Hematopoietic multipotent progenitor cell treated with erythropoietin and hydrocortisone succinate and interleukin-3 and kit ligand, for 17 days (in vitro differentiated cells): Measurements from ENCODE around the gene DCBLD2.

ENCODE experiments used
- DNase-seq: peaks from one replicate; pipeline ENCODE4 v3.0.0-alpha.2; 2015; ENCODE audit warnings: low spot score

DCBLD2 gene, protein sequence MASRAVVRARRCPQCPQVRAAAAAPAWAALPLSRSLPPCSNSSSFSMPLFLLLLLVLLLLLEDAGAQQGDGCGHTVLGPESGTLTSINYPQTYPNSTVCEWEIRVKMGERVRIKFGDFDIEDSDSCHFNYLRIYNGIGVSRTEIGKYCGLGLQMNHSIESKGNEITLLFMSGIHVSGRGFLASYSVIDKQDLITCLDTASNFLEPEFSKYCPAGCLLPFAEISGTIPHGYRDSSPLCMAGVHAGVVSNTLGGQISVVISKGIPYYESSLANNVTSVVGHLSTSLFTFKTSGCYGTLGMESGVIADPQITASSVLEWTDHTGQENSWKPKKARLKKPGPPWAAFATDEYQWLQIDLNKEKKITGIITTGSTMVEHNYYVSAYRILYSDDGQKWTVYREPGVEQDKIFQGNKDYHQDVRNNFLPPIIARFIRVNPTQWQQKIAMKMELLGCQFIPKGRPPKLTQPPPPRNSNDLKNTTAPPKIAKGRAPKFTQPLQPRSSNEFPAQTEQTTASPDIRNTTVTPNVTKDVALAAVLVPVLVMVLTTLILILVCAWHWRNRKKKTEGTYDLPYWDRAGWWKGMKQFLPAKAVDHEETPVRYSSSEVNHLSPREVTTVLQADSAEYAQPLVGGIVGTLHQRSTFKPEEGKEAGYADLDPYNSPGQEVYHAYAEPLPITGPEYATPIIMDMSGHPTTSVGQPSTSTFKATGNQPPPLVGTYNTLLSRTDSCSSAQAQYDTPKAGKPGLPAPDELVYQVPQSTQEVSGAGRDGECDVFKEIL

DNA sequence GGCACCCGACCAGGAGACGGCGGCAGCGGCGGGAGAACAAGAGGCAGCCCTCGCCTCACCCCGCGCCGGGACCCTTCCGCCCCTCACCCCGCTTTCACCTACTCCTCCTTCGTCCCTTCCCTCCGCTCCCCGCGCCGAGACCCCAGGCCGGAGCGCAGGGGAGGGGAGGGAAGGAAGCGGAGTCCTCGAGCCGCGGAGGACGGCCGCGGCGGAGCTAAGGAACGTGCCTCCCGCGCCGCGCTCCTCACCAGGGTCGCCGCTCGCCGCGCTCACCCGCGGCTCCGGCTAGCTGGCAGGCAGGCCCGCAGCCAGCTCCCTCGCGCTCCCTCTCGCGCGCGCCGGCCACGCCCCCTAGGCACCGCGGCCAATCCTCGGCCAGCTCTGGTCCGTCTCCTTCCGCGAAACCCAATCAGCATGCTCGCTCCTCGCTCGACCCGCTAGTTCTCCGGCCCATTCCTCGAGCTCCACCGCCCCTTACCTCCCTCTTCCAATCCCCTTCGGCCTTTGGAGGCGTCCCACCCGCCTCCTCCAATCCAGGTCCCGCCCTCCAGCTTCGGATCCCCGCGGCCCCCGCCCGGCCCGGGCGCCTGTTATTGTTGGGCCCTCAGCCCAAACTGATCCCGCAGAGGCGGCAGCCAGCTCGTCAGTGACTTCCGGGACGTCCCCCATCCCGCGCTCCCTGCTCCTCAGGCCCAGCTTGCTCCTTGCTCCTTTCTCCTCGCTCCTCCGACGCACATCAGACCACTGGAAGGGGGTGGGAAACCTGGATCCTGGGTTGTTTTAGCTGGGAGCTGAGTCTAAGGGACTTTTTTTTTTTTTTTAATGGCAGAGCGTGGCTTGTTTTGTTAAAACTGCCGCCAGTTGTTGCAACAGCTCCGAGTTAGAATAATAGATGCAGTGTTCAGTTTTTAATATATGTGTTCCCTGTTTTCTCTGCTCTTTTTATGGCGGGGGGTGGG is at the start of gene DCBLD2:
Gene DCBLD2, minus strand, starts transcription at position 304 of the 959 bp plus-strand sequence. CDS start 369 bp downstream, outside the sequence.
- peak; percentile 97 for DNase-seq

DNA sequence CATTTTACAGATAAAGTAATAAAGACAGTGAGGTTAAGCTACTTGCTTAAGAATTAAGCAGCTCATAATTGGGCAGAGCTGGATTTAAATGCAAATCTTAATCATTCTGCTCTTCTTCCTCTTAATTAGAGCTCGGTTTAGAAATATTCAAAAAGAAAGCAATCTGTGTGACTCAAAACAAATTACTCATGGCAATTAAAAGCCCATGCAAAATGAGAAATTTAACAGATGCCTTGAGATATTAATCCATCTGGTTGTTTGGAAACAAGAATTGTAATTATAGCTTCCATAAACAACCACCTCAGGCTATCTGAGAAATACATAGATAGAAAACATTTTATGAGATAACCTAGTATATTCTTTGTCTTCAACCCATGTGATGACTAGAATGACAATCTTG is 44.2 kb upstream of the DCBLD2 start:
- DNase-seq, result no peak

DNA sequence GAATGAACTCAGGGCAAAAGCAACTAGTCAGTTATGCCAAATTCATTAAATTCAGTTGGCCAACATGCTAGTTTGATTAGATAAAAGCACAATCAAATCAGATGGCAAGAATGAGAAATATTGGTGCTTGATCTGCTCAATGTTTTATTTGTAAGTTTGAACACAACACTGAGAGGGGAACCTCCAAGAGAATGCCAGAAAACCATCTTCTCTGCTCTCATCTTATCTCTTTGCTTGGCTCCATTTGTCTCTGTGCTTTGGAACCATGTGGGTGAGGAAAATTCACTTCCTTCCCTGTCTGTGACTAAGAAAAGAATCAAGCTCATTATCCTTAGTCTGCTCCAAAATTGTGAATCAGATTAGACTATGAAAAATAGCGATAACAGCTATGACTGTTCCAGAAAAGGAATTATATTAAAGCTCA is 43.6 kb upstream of the DCBLD2 start:
- no peak for DNase-seq

GRCh38 chr3:98930413-98930812 is 28.9 kb upstream of the DCBLD2 start:
- no peak for DNase-seq

DNA sequence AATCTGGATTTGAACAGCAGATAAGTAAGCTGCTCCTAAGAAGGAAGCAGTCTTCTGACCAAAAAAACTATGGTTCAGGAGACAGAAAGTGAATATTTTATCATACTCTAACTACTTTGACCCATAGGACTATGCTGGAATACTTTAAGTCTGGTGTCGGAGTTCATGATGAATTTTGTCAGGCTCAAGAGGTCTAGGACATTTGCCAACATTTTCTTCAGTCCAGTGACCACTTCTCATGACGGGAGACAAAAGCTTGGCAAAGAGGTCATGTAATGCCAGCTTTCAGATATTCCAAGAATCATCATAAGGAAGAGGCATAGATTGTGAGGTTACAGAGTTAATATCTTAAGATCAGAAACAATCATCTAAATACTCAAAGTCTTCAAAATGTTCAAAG is 20.5 kb upstream of the DCBLD2 start:
- DNase-seq, result no peak

- no peak for DNase-seq
Measured at GRCh38 chr3:98920166-98920565, 18.7 kb upstream of the DCBLD2 start.

- no peak for DNase-seq
Measured at GRCh38 chr3:98918586-98918985, 17.1 kb upstream of the DCBLD2 start.

DNA sequence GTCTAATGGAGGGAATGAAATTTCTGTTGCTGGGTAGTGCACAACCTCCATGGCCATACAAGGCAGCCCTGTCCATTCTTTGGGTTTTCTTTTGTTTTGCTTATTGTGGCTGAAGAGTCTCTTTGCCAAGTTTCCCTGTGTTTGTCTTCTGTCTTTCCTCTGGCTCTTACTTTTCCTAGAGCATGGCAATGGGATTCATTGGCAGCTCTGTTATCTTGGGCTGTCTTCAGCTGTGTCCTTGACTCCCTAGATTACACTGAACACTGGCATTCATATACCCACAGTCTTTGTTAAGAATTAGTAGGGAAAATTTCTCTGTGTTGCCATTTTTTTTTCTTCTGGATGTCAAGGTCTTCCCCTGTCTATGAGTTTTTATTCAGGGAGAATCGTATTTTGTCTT is 16.1 kb upstream of the DCBLD2 start:
- no peak for DNase-seq

- DNase-seq, result no peak
Measured at GRCh38 chr3:98914210-98915080, 12.9 kb upstream of the DCBLD2 start.

DNA sequence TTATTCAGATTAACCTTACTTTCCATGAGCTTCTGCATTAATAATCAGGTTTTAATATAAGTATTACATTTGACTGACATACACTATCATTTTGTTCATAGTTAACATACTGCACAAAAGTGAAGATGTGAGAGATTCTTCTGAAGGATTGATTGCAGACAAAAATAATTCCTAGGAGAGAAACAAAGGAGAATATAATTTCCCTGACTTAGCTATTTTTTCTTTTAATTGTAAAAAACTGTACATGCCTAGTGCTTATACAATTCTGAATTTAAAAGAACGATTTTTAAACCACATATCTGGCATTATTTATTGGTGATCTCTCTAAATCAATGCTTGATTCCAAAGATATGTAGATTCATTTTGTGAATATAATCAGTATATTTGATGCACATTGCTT is 11.0 kb upstream of the DCBLD2 start:
- no peak for DNase-seq

GRCh38 chr3:98906230-98906629 is 4.7 kb upstream of the DCBLD2 start:
- DNase-seq, result no peak

DNA sequence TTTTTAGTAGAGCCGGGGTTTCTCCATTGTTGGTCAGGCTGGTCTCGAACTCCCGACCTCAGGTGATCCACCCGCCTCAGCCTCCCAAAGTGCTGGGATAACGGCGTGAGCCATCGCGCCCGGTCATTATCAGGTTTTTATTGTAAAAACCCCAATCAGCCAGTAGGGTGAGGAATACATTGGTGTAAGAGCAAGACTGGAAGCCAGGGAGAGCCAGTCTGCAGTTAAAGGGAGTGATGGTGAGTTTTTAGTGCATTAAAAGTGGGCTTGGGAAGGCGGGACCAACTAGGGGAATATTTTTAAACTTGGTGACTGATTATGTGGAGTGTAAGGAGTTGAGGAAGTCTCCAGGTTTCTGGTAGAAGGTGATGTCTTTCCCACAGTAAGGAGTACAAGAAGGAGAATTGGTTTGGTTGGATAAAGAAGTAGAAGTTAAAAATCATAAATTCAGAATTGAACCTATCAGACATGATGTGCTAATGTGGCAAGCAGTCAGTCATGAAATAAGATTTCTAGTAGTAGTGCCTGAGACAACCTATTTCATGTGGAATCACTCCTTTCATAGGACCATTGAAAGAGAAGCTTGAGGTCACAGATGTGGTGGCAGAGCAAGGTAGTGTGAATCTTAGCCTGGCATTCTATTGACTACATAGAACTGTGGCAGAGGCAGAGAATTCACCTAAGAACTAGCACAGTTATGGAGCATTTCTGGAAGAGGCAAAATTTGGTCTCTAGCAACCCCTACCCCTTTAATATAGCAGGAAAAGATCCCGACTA is 2.4 kb upstream of the DCBLD2 start:
- no peak for DNase-seq

DNA sequence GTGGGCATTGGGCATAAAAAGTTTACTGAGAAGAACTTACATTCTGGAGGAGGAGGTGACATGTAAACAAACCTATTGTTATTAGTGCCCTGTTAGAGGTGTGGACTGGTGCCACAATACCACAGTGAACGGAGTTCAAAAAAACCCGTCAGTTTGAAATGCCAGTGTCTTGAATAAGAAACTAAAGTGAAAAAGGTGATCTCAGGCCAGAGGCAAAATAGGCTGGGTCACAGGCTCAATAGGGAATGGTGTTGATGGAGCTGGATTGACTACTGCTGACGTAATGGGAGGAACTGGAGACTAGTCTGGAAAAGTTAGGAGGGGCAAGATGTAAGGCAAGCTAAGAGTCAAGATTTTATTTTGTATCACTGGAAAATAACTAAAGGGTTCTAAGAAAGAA is 1.6 kb upstream of the DCBLD2 start:
- DNase-seq, result no peak

DNA sequence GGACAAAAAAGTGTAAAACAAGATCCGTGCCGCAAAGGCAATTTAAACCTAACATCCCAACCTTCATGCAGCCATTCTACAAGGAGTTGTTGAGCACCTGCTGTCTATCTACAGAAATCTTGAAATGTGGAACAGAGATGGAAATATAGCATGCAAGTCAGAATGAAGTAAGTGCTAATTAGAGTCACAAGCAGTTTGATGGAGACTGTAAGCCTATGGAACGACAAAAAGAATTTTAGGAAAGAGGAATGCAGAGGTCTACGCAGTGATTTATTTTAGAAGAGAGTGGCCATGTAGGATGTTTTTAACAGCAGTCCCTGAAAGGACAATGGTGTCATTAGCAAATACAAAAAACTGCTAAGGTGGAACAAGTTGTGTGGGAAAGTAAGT is 851 bp upstream of the DCBLD2 start:
- no peak for DNase-seq

DNA sequence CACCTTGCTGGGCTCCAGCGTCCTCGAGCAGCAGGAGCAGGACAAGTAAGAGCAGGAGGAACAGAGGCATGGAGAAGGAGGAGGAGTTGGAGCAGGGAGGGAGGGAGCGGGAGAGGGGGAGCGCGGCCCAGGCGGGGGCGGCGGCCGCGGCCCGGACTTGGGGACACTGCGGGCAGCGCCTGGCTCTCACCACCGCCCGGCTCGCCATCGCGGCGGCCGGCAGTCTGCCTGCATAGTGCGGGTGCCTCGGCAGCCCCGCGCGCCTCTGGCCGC is 440 bp downstream of the DCBLD2 start:
- DNase-seq, result peak; percentile 12

DNA sequence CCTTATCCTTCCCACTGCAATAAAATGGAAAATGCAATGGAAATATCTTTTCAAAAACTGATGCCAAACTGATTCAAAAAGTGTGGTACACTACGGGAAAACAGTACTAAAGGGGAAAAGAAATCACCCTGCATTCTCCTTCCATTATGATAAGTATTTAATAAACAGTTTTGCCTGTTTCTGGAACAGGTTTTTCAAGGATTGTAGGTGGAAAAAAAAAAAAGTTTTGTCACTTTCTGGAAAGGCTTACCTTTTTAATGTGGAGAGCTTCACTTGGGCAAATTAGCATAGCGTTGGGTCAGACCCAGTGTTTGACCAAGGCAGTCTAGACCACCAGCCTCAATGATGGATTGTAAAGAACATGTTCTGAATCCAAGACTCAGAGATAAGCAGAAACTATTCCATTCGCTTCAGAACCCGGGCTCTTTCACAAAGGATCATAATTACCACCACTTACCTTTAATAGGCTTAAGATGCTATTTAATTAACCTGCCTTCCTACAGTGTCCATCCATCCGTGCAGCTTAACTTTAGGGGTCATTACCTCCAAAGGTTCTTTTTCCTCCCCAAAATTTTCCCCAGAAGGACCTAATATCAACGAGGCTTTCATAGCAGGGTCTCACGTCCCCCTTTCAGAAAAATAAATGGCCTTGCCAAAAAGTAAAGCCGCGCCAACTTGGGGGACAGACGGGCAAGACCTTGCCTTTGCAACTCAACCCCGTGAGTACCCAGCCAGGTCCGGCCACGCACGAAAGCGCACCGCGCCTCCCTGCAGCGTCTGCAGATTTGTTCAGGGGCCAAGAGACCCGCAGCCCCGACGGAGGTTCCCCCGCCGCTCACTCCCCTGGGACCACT is 1.0 kb downstream of the DCBLD2 start:
- no peak for DNase-seq

- DNase-seq, result no peak
Measured at GRCh38 chr3:98897701-98898100, 3.8 kb downstream of the DCBLD2 start.

GRCh38 chr3:98894791-98895576 is 6.5 kb downstream of the DCBLD2 start:
- no peak for DNase-seq

DNA sequence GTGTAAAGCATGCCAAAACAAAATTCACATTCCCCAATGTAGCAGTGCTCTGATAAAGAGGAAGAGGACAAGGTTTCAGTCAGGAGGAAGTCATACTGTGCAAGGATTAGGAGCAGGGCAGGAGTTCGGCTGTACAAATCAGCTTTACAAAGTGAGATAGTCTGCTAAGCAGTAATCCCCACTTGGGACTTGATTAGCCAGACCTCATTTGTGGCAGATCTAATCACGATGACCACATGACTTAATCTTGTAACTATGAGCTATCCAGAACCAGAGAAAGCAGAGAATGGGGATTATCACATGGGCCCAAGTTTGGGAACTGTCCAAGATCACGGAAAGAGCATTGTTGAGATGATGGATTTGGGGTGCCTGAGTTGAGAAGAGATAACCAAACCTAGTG is 7.8 kb downstream of the DCBLD2 start:
- no peak for DNase-seq
